Tibial nerve (tissue), 4 donors: ENCODE measurements around the gene CYTIP. TPM values are rescaled to one million over a fixed set of nuclear protein-coding genes. Genes with fewer than 3 reads are reported as not detected.

Experiments used
- DNase-seq, 2 donors: peaks; one replicate each; pipeline ENCODE4 v3.0.0-alpha.2; 2019; ENCODE audit warnings: low spot score in 2 of 2
- H3K27ac ChIP-seq, 4 donors: fragments of 200-600 bp; sonication (generic) in 3 of 4; one replicate each; pipeline ENCODE4 v1.5.1; 2017 to 2019; ENCODE audit warnings: mild to moderate bottlenecking in 1 of 4
- H3K27me3 ChIP-seq, 2 donors: fragments of 200-600 bp; sonication (generic) in 1 of 2; one replicate each; pipeline versions ENCODE4 v1.5.1 to v1.6.0; 2017 to 2019
- H3K36me3 ChIP-seq, 3 donors: fragments of 200-600 bp; sonication (generic); one replicate each; pipeline ENCODE4 v1.5.1; 2018 to 2019
- H3K4me1 ChIP-seq, 4 donors: fragments of 200-600 bp; sonication (generic) in 3 of 4; one replicate each; pipeline ENCODE4 v1.5.1; 2017 to 2019
- H3K4me3 ChIP-seq, 4 donors: fragments of 200-600 bp; sonication (generic) in 3 of 4; one replicate each; pipeline ENCODE4 v1.5.1; 2017 to 2019; ENCODE audit warnings: mild to moderate bottlenecking in 1 of 4, moderate library complexity in 1 of 4
- H3K9me3 ChIP-seq, 4 donors: fragments of 200-600 bp; sonication (generic) in 3 of 4; one replicate each; pipeline ENCODE4 v1.5.1; 2017 to 2019
- CTCF ChIP-seq, 5 experiments: fragments of 200-600 bp in 3 of 5; fragments of 450-650 bp in 2 of 5; sonication (generic) in 3 of 5; IDR thresholded peaks; one replicate each; pipeline ENCODE4 v1.5.1; 2016 to 2019; ENCODE audit warnings: antibody characterized with exemption in 5 of 5, mild to moderate bottlenecking in 3 of 5, moderate library complexity in 2 of 5
- EP300 ChIP-seq, 2 donors: sonication (generic); formaldehyde crosslinking; IDR thresholded peaks; one replicate each; pipeline ENCODE4 v1.6.1; 2017; ENCODE audit warnings: antibody characterized with exemption in 2 of 2, mild to moderate bottlenecking in 1 of 2
- POLR2A ChIP-seq, 2 donors: fragments of 450-650 bp; IDR thresholded peaks; one replicate each; pipeline ENCODE4 v1.6.1; 2017; ENCODE audit warnings: antibody characterized with exemption in 2 of 2, mild to moderate bottlenecking in 2 of 2, moderate library complexity in 2 of 2
- WGBS, 2 donors: methylation state at CpG; one replicate each; pipeline ENCODE4 v1.1.5; 2018; 5-methylcytosine and 5-hydroxymethylcytosine counted together
- total RNA-seq, 4 donors: library from RNA; depleted of rRNA; stranded (reverse); fragments of >200 nt; gene quantifications; one replicate each; pipeline ENCODE4 v1.1.0, GENCODE V29; 2016

Gene CYTIP
- total RNA-seq, 4 donors from 2014 or later, result 3.7 to 9.3 (median 8.1) TPM

- Histone ChIP-seq H3K4me3 (peak overlapping the region in 2 of 4 donors; percentile 26 to 44), H3K4me1 (peaks cover 0 to 7% (median 0%) of the 10 kb centered on the region in 4 donors), H3K27me3 (no peaks in the 10 kb centered on the region), H3K27ac (peak overlapping the region in 3 of 4 donors; percentile 40 to 80 (median 47)), H3K36me3 (no peaks in the 10 kb centered on the region), H3K9me3 (no peaks in the 10 kb centered on the region)
- DNase-seq, result no peak
- TF ChIP-seq CTCF (IDR thresholded peaks at IDR 0.05) (no peak), POLR2A (IDR thresholded peaks at IDR 0.05) (no peak), EP300 (IDR thresholded peaks at IDR 0.05) (no peak)
- WGBS, 2 donors, result 72 to 73% methylated on average over 5 of the region's 5 CpGs
Measured at GRCh38 chr2:157440404-157441071, 3.4 kb downstream of the CYTIP start.

GRCh38 chr2:157439824-157440186, 4.1 kb downstream of the CYTIP start:
- Histone ChIP-seq H3K36me3 (no peaks in the 10 kb centered on the region), H3K27ac (peak overlapping the region in 1 of 4 donors; percentile 80), H3K4me1 (peaks cover 0 to 7% (median 0%) of the 10 kb centered on the region in 4 donors), H3K4me3 (peak overlapping the region in 2 of 4 donors; percentile 26 to 44), H3K27me3 (no peaks in the 10 kb centered on the region), H3K9me3 (no peaks in the 10 kb centered on the region)
- 84 to 100% methylated on average over 1 of the region's 1 CpG for WGBS, 2 donors
- no peak for DNase-seq
- TF ChIP-seq EP300 (IDR thresholded peaks at IDR 0.05), result no peak
- TF ChIP-seq POLR2A (IDR thresholded peaks at IDR 0.05), result no peak
- TF ChIP-seq CTCF (IDR thresholded peaks at IDR 0.05), result no peak

GRCh38 chr2:157438863-157439823, 4.7 kb downstream of the CYTIP start:
- no peaks in the 10 kb centered on the region for H3K36me3 ChIP-seq
- DNase-seq, result no peak
- no peaks in the 10 kb centered on the region for H3K9me3 ChIP-seq
- WGBS, 2 donors, result 50 to 51% methylated on average over 12 of the region's 12 CpGs
- TF ChIP-seq POLR2A (IDR thresholded peaks at IDR 0.05) (no peak), EP300 (IDR thresholded peaks at IDR 0.05) (no peak), CTCF (IDR thresholded peaks at IDR 0.05) (no peak)
- peaks cover 0 to 7% (median under 1%) of the 10 kb centered on the region in 4 donors for H3K4me1 ChIP-seq
- H3K27me3 ChIP-seq, result no peaks in the 10 kb centered on the region
- H3K27ac ChIP-seq, result peak overlapping the region in 1 of 4 donors; percentile 80
- H3K4me3 ChIP-seq, result peak overlapping the region in 1 of 4 donors; percentile 44

GRCh38 chr2:157433394-157433793, 10.5 kb downstream of the CYTIP start:
- Histone ChIP-seq H3K36me3 (no peaks in the 10 kb centered on the region), H3K27me3 (no peaks in the 10 kb centered on the region), H3K9me3 (no peaks in the 10 kb centered on the region), H3K27ac (peak overlapping the region in 1 of 4 donors; percentile 7), H3K4me1 (peaks cover 0 to 16% (median 7%) of the 10 kb centered on the region in 4 donors), H3K4me3 (no peak overlapping the region)
- DNase-seq, result no peak
- TF ChIP-seq EP300 (IDR thresholded peaks at IDR 0.05) (no peak), POLR2A (IDR thresholded peaks at IDR 0.05) (no peak), CTCF (IDR thresholded peaks at IDR 0.05) (no peak)
- WGBS, 2 donors, result 23 to 31% methylated on average over 1 of the region's 1 CpG
